H4 (cell line): ENCODE data around the gene FYN. TPM values are rescaled to one million over a fixed set of nuclear protein-coding genes. Genes with fewer than 3 reads are reported as not detected.
"Not testable (repeated sequence)": the region's sequence is repeated elsewhere in the genome, so short reads cannot be mapped to it uniquely, and the experiment has no call there.

Source experiments
- DNase-seq: peaks from one replicate; pipeline ENCODE4 v3.0.0-alpha.2; 2015; ENCODE audit warnings: low spot score
- total RNA-seq: library from RNA; depleted of rRNA; stranded (reverse); fragments of >200 nt; shearing (Covaris generic); gene quantifications from 2 replicates; pipeline ENCODE4 v1.2.3, GENCODE V29; 2014; rRNA removed

Gene FYN
- total RNA-seq: 19.9 and 22.8 TPM in 2 replicates

GRCh38 chr6:111873178-111874024, at the start of gene FYN:
FYN (minus strand) TSS chr6:111873452; CDS start chr6:111720051, 153,401 bp downstream.
- DNase-seq: peak; percentile 84

- DNase-seq: peak; percentile 8
These were observed 49.4 kb upstream of the FYN start for GRCh38 chr6:111922454-111923297.

- DNase-seq: no peak
These were observed 47.9 kb upstream of the FYN start for GRCh38 chr6:111921103-111921502.

- no peak for DNase-seq
These were observed 47.3 kb upstream of the FYN start for GRCh38 chr6:111920578-111920977.

- DNase-seq: peak; percentile 36
These were observed 45.6 kb upstream of the FYN start for GRCh38 chr6:111918825-111919224.

- DNase-seq: no peak
These were observed 43.5 kb upstream of the FYN start for GRCh38 chr6:111916747-111917146.

GRCh38 chr6:111914617-111915016, 41.4 kb upstream of the FYN start:
- no peak for DNase-seq

- DNase-seq: no peak
These were observed 39.7 kb upstream of the FYN start for GRCh38 chr6:111912904-111913303.

GRCh38 chr6:111911428-111911827, 38.2 kb upstream of the FYN start:
- DNase-seq: no peak

- no peak for DNase-seq
These were observed 36.0 kb upstream of the FYN start for GRCh38 chr6:111909238-111909637.

GRCh38 chr6:111908365-111908764, 35.1 kb upstream of the FYN start:
- not testable (repeated sequence) for DNase-seq

- DNase-seq: no peak
These were observed 27.5 kb upstream of the FYN start for GRCh38 chr6:111900735-111901134.

- DNase-seq: no peak
These were observed 26.3 kb upstream of the FYN start for GRCh38 chr6:111899531-111899930.

- DNase-seq: no peak
These were observed 25.2 kb upstream of the FYN start for GRCh38 chr6:111898452-111898851.

GRCh38 chr6:111894951-111895350, 21.7 kb upstream of the FYN start:
- DNase-seq: no peak

GRCh38 chr6:111894272-111894671, 21.0 kb upstream of the FYN start:
- no peak for DNase-seq

GRCh38 chr6:111892431-111892830, 19.2 kb upstream of the FYN start:
- no peak for DNase-seq

GRCh38 chr6:111890988-111891387, 17.7 kb upstream of the FYN start:
- DNase-seq: no peak

GRCh38 chr6:111888928-111889695, 15.9 kb upstream of the FYN start:
- DNase-seq: no peak

GRCh38 chr6:111886793-111887192, 13.5 kb upstream of the FYN start:
- DNase-seq: not testable (repeated sequence)

GRCh38 chr6:111885373-111886027, 12.2 kb upstream of the FYN start:
- no peak for DNase-seq
